Measurements from ENCODE around the gene UNK.

DNA sequence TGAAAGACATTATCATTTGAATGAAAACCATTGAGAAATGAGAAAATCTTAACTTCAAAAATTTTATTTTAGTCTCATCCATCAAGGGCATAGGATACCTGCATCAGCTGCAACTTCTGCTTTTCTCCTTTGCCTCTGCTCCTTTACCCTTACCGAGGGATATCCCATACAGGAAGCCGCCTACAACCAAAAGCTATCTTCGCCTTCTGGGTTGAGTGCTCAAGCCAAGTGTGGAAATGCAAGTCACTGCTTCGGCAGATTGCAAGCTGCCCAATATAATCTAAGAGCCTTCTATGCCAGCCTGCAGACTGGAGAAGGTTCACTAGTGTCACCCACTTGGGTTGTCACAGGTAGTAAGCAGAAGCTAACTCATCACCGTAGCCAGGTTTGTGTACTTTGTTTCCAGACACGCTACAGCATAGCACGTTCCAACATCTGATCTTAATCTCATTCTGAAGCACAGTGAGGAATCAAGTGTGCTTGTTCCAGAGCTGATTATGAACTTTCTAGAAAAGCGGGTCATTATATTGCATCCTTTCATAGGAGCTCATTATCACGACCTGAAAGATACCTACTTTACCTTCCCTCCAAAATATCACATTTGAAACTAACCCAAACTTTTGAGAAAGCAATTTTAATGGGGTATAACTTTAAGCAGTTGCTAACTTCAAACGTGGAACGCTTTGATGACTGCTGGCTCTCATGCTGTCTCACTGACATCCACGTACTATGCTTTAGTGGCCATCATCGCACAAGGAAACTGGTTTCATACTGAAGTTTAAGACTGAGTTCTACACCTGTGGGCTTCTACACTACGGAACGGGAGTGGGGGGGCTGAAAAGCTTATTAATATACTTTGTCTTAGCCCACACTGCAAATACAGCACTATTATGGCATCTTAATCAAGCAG, 8.0 kb upstream of the UNK start:
- TF ChIP-seq GATA2 (IDR thresholded peaks at IDR 0.05; ENCODE audit: low read depth, low read length) (peak; percentile 58), GATA3 (IDR thresholded peaks at IDR 0.05; ENCODE audit: low read depth, low read length) (no peak)

All from SH-SY5Y (cell line).